PFSK-1 (cell line): ENCODE results near the gene PAK1.

Experiments
- POLR2AphosphoS5 ChIP-seq: IDR thresholded peaks from 2 replicates; pipeline ENCODE4 v1.6.1; 2012; ENCODE audit warnings: low read depth, mild to moderate bottlenecking, control low read depth, low read length, moderate library complexity
- SIN3A ChIP-seq: IDR thresholded peaks from 2 replicates; pipeline ENCODE4 v1.6.1; 2012; ENCODE audit warnings: mild to moderate bottlenecking, low read length, moderate library complexity, borderline replicate concordance; ENCODE audit not compliant: insufficient read depth

GRCh38 chr11:77472991-77473800 is 698 bp downstream of the PAK1 start:
- TF ChIP-seq POLR2AphosphoS5 (no peak), SIN3A (no peak)
